Activated B cell treated with CpG ODN at 0.5 μM for 24 hours (primary cell): ENCODE data around the gene RAB3GAP1. TPM values are rescaled to one million over a fixed set of nuclear protein-coding genes. Genes with fewer than 3 reads are reported as not detected.

Experiments used
- ATAC-seq: fragments of 200-7000 bp; cut with Tn5 transposase; one replicate; pipeline ENCODE4 v1.10.0; 2021; ENCODE audit warnings: low read depth, mild to moderate bottlenecking, moderate library complexity
- CTCF ChIA-PET: fragments of 350-600 bp; sonication (Branson Sonifier 250); formaldehyde crosslinking; loops from one replicate; lab custom pipeline; 2021; ENCODE audit warnings: antibody characterized with exemption; lab: Charles Lee
- POLR2A ChIA-PET: fragments of 350-600 bp; sonication (Branson Sonifier 250); formaldehyde crosslinking; loops from one replicate; lab custom pipeline; 2021; ENCODE audit warnings: antibody characterized with exemption; lab: Charles Lee
- DNase-seq: peaks from one replicate; pipeline ENCODE4 v3.0.0; 2022
- H3K27ac Mint-ChIP-seq: one replicate; pipeline ENCODE4 v1.8.0; 2020; ENCODE audit warnings: mixed read lengths
- H3K27me3 Mint-ChIP-seq: one replicate; pipeline ENCODE4 v1.8.0; 2021; ENCODE audit warnings: mixed read lengths
- H3K36me3 Mint-ChIP-seq: one replicate; pipeline ENCODE4 v1.8.0; 2021; ENCODE audit warnings: low read depth, mixed read lengths
- H3K4me1 Mint-ChIP-seq: one replicate; pipeline ENCODE4 v1.8.0; 2021; ENCODE audit warnings: mixed read lengths
- H3K4me3 Mint-ChIP-seq: one replicate; pipeline ENCODE4 v1.8.0; 2020; ENCODE audit warnings: mild to moderate bottlenecking, mixed read lengths
- H3K9me3 Mint-ChIP-seq: one replicate; pipeline ENCODE4 v1.8.0; 2020; ENCODE audit warnings: mixed read lengths
- CTCF ChIP-seq: fragments of 200-600 bp; IDR thresholded peaks from one replicate; pipeline ENCODE4 v1.8.0; 2022; ENCODE audit warnings: antibody characterized with exemption, mild to moderate bottlenecking
- intact Hi-C: fragments of 100-400 bp; cut with micrococcal nuclease; formaldehyde crosslinking; loops from one replicate; pipeline ENCODE4 v1.15.1; 2024
- total RNA-seq: library from RNA; stranded (reverse); gene quantifications from 2 replicates; pipeline ENCODE4 v1.2.3, GENCODE V29; 2022

The RAB3GAP1 gene
- total RNA-seq, 1 donor from 2014 or later = 51.0 TPM

DNA sequence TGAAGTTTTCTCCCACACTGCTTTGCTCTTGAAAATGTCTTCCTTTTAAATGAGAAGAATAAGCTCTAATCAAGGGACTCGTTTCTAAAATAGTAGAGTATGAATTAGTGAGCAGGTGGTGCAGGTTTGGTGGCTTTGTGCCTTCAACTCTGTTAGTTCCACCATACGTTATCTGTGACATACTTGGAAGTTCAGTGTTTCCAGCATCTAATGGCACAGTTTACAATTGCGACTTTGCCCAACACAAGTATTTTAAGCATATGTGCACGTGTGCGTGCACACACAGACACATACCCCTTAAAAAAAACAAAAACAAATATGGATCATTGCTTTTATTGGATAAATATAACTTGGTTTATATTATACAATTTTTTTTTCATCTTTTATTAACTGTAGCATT, 111.8 kb downstream of the RAB3GAP1 start:
- ChIA-PET POLR2A (no interaction called here), CTCF (no interaction called here)
- no peak for ATAC-seq
- Mint-ChIP-seq H3K36me3 (peaks cover 78% of the 10 kb centered on the region), H3K27me3 (no peaks in the 10 kb centered on the region), H3K4me3 (no peak overlapping the region), H3K27ac (no peak overlapping the region), H3K9me3 (no peaks in the 10 kb centered on the region), H3K4me1 (no peaks in the 10 kb centered on the region)
- DNase-seq = no peak
- intact Hi-C loops = no loop called here
- TF ChIP-seq CTCF = no peak

DNA sequence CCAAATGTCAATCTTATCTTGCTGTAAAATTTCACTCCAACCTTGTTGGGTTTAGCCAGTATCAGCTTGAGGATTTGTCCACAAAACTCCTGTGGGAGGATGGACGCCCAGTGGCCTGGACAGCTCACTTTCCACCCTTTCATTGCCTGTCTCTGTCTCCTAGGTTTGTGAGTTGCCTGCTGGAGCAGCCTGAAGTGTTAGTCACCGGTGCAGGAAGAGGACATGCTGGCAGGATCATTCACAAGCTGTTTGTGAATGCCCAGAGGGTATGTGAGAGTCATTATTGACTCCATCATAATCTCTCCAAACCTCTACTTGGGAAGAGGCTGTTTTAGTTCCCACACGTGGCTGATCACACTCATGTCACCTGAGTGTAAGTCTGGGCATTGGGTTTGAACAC, 112.3 kb downstream of the RAB3GAP1 start:
- H3K36me3 Mint-ChIP-seq = peaks cover 78% of the 10 kb centered on the region
- CTCF ChIA-PET = no interaction called here
- DNase-seq (no peak), ATAC-seq (no peak)
- H3K27ac Mint-ChIP-seq = no peak overlapping the region
- no peaks in the 10 kb centered on the region for H3K9me3 Mint-ChIP-seq
- intact Hi-C loops = no loop called here
- no peak for TF ChIP-seq CTCF
- POLR2A ChIA-PET = no interaction called here
- no peaks in the 10 kb centered on the region for H3K4me1 Mint-ChIP-seq
- H3K27me3 Mint-ChIP-seq = no peaks in the 10 kb centered on the region
- no peak overlapping the region for H3K4me3 Mint-ChIP-seq

GRCh38 chr2:135167273-135167672, 115.2 kb downstream of the RAB3GAP1 start:
- intact Hi-C loops = no loop called here

DNA sequence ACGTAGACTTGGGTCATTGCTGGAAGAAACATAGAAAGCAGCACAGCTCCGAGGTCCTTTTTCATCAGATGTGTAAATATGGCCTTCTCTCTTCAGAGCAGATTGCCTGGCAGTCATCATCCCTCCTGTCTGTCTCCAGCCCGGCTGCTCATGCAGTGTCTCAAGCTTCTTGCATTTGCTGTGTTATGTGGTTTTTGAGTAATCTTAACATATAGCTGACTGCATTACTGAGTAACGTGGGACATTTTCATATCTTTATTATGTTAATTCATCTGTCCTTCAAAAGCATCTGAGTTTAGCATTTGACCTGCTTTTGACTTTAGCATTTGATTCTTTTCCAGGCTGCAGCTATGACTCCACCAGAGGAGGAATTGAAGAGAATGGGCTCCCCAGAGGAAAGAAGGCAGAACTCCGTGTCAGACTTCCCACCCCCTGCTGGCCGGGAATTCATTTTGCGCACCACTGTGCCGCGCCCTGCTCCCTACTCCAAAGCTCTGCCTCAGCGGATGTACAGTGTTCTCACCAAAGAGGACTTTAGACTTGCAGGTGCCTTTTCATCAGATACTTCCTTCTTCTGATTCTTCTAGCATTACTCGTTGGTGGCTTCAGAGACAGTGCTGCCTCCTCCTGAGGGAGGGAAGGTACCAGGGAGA, 116.2 kb downstream of the RAB3GAP1 start:
- no peak overlapping the region for H3K4me3 Mint-ChIP-seq
- ChIA-PET POLR2A (no interaction called here), CTCF (no interaction called here)
- DNase-seq (no peak), ATAC-seq (no peak)
- H3K27me3 Mint-ChIP-seq = no peaks in the 10 kb centered on the region
- intact Hi-C loops = no loop called here
- no peaks in the 10 kb centered on the region for H3K4me1 Mint-ChIP-seq
- no peak for TF ChIP-seq CTCF
- H3K36me3 Mint-ChIP-seq = peaks cover 88% of the 10 kb centered on the region
- no peaks in the 10 kb centered on the region for H3K9me3 Mint-ChIP-seq
- H3K27ac Mint-ChIP-seq = no peak overlapping the region

More at GRCh38 chr2:135167273-135167672, 115.2 kb downstream of the RAB3GAP1 start:
- H3K27me3 Mint-ChIP-seq = no peaks in the 10 kb centered on the region
- no peak for ATAC-seq
- DNase-seq = no peak
- H3K36me3 Mint-ChIP-seq = peaks cover 88% of the 10 kb centered on the region
- TF ChIP-seq CTCF = no peak
- no peak overlapping the region for H3K27ac Mint-ChIP-seq
- no peaks in the 10 kb centered on the region for H3K4me1 Mint-ChIP-seq
- ChIA-PET POLR2A (no interaction called here), CTCF (no interaction called here)
- H3K9me3 Mint-ChIP-seq = no peaks in the 10 kb centered on the region
- no peak overlapping the region for H3K4me3 Mint-ChIP-seq

DNA sequence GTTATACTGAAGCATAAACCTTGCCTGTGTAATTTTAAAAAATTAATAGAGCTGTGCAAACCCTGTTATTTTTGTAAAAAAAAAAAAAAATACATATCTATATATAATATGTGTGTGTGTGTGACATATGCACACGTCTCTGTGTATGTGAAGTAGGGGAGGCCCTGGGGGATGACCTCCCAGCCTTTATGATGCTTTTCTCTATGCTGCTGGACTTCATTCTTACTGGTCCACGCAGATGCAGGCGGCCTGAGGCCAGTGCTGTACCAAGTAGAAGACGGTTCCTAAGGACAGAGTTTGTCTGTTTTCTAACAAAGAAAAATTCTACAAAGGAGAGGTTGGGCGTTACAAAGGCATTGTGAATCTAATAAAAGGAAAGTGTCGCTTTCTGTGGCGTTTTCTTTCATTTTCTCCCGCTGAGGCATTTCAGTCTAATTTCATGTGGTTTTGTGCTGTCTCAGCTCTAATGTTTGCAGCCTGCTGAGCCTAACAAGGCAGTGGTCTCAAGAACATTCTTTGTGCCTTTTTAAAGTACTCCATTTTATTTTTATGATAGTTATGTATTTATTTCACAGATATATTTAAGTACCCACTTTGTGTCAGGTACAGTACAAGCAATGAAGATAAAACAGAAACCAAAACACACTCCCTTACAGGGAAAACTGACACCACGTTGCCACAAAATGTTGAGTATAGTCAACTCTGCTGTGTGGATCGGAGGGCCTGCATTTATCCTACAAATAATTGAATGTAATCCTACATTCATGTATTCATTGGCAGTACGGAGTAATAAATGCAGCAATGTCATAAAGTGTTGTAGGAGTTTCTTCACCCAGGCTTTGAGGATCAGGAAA, 118.0 kb downstream of the RAB3GAP1 start:
- Mint-ChIP-seq H3K27ac (no peak overlapping the region), H3K9me3 (no peaks in the 10 kb centered on the region), H3K27me3 (no peaks in the 10 kb centered on the region), H3K4me1 (no peaks in the 10 kb centered on the region), H3K4me3 (no peak overlapping the region), H3K36me3 (peaks cover 84% of the 10 kb centered on the region)
- ChIA-PET CTCF (no interaction called here), POLR2A (no interaction called here)
- DNase-seq (no peak), ATAC-seq (no peak)
- no peak for TF ChIP-seq CTCF
- intact Hi-C loops = no loop called here
